ENCODE results near the gene AKNA.
"Not testable (repeated sequence)": the region's sequence is repeated elsewhere in the genome, so short reads cannot be mapped to it uniquely, and the experiment has no call there.

AKNA gene

DNA sequence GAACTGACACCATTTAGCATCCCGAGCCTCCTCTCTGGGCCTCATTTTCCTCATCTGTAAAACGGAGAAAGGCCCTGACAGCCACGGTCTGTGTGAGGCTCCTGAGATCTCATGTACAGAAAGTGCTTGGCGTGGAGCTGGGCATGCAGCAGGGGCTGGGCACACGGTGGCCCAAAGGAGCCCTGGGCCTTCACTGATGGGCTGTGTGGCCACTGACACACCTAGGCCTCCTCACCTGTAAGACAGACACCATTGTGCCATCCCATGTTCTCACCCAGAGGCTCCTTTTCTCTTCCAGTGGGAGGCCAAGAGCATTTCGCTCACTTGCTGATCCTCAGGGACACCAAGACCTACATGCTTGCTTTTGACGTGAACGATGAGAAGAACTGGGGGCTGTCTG is 63.3 kb downstream of the AKNA start:
- DNase-seq (ENCODE audit: low spot score) = no peak
- TF ChIP-seq, protein P1, sequence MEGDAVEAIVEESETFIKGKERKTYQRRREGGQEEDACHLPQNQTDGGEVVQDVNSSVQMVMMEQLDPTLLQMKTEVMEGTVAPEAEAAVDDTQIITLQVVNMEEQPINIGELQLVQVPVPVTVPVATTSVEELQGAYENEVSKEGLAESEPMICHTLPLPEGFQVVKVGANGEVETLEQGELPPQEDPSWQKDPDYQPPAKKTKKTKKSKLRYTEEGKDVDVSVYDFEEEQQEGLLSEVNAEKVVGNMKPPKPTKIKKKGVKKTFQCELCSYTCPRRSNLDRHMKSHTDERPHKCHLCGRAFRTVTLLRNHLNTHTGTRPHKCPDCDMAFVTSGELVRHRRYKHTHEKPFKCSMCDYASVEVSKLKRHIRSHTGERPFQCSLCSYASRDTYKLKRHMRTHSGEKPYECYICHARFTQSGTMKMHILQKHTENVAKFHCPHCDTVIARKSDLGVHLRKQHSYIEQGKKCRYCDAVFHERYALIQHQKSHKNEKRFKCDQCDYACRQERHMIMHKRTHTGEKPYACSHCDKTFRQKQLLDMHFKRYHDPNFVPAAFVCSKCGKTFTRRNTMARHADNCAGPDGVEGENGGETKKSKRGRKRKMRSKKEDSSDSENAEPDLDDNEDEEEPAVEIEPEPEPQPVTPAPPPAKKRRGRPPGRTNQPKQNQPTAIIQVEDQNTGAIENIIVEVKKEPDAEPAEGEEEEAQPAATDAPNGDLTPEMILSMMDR (IDR thresholded peaks at IDR 0.05; ENCODE audit: poor library complexity, severe bottlenecking) = no peak
- Histone ChIP-seq H3K4me3 (ENCODE audit: severe bottlenecking) (no peak overlapping the region), H3K27me3 (ENCODE audit: insufficient read depth, poor library complexity, severe bottlenecking) (no peaks in the 10 kb centered on the region), H3K9me3 (ENCODE audit: severe bottlenecking) (no peaks in the 10 kb centered on the region), H3K36me3 (ENCODE audit: low read depth) (no peaks in the 10 kb centered on the region), H3K27ac (ENCODE audit: poor library complexity, severe bottlenecking) (no peak overlapping the region), H3K4me1 (ENCODE audit: insufficient read depth, poor library complexity, severe bottlenecking) (no peaks in the 10 kb centered on the region)
- ATAC-seq (ENCODE audit: low read depth) = no peak

GRCh38 chr9:114323849-114324248 is 63.9 kb downstream of the AKNA start:
- not testable (repeated sequence) for H3K36me3 ChIP-seq (ENCODE audit: low read depth); H3K4me1 ChIP-seq (ENCODE audit: insufficient read depth, poor library complexity, severe bottlenecking); H3K9me3 ChIP-seq (ENCODE audit: severe bottlenecking); H3K27ac ChIP-seq (ENCODE audit: poor library complexity, severe bottlenecking); H3K27me3 ChIP-seq (ENCODE audit: insufficient read depth, poor library complexity, severe bottlenecking); H3K4me3 ChIP-seq (ENCODE audit: severe bottlenecking); ATAC-seq (ENCODE audit: low read depth); DNase-seq (ENCODE audit: low spot score)

DNA sequence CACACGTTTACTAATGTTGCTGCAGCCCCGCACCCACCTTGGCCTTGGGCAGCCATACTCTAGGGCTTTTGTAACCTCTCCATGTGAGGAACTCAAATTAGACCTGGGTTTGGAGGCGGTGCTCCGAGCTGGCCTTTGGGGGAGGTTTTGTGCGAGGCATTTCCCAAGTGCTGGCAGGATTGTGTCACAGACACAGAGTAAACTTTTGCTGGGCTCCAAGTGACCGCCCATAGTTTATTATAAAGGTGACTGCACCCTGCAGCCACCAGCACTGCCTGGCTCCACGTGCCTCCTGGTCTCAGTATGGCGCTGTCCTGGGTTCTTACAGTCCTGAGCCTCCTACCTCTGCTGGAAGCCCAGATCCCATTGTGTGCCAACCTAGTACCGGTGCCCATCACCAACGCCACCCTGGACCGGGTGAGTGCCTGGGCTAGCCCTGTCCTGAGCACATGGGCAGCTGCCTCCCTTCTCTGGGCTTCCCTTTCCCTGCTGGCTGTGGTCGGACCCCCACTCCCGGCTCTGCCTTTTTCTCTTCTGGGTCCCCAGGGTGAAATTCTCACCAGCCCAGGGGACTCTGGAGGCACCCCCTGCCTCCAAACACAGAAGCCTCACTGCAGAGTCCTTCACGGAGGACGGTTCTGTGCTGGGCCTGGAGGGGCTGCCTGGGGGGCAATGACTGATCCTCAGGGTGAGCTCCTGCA is 64.8 kb downstream of the AKNA start, which contains the start of gene ORM1:
Gene ORM1, plus strand, starts transcription at position 268 of the 701 bp plus-strand sequence. Its CDS starts 36 bp downstream, at position 304.
- H3K27me3 ChIP-seq (ENCODE audit: insufficient read depth, poor library complexity, severe bottlenecking); H3K9me3 ChIP-seq (ENCODE audit: severe bottlenecking); DNase-seq (ENCODE audit: low spot score); ATAC-seq (ENCODE audit: low read depth); H3K27ac ChIP-seq (ENCODE audit: poor library complexity, severe bottlenecking); H3K36me3 ChIP-seq (ENCODE audit: low read depth); H3K4me1 ChIP-seq (ENCODE audit: insufficient read depth, poor library complexity, severe bottlenecking); H3K4me3 ChIP-seq (ENCODE audit: severe bottlenecking): not testable (repeated sequence)

GRCh38 chr9:114322160-114322818 is 65.5 kb downstream of the AKNA start:
- H3K27me3 ChIP-seq (ENCODE audit: insufficient read depth, poor library complexity, severe bottlenecking); H3K4me3 ChIP-seq (ENCODE audit: severe bottlenecking); H3K9me3 ChIP-seq (ENCODE audit: severe bottlenecking); H3K36me3 ChIP-seq (ENCODE audit: low read depth); H3K4me1 ChIP-seq (ENCODE audit: insufficient read depth, poor library complexity, severe bottlenecking); H3K27ac ChIP-seq (ENCODE audit: poor library complexity, severe bottlenecking); ATAC-seq (ENCODE audit: low read depth); DNase-seq (ENCODE audit: low spot score): not testable (repeated sequence)

- TF ChIP-seq, protein P1 (IDR thresholded peaks at IDR 0.05; ENCODE audit: poor library complexity, severe bottlenecking) = no peak
- Histone ChIP-seq H3K27ac (ENCODE audit: poor library complexity, severe bottlenecking) (no peak overlapping the region), H3K4me3 (ENCODE audit: severe bottlenecking) (no peak overlapping the region), H3K4me1 (ENCODE audit: insufficient read depth, poor library complexity, severe bottlenecking) (peaks cover 3% of the 10 kb centered on the region), H3K36me3 (ENCODE audit: low read depth) (no peaks in the 10 kb centered on the region), H3K27me3 (ENCODE audit: insufficient read depth, poor library complexity, severe bottlenecking) (no peaks in the 10 kb centered on the region), H3K9me3 (ENCODE audit: severe bottlenecking) (no peaks in the 10 kb centered on the region)
- ATAC-seq (ENCODE audit: low read depth) = no peak
- DNase-seq (ENCODE audit: low spot score) = no peak
Observed at GRCh38 chr9:114321759-114322158, 66.0 kb downstream of the AKNA start.

- peak; percentile 56; the same call in 2 of the 3 replicates for ATAC-seq (ENCODE audit: low read depth)
- not testable (repeated sequence) for H3K27ac ChIP-seq (ENCODE audit: poor library complexity, severe bottlenecking); H3K9me3 ChIP-seq (ENCODE audit: severe bottlenecking); H3K4me1 ChIP-seq (ENCODE audit: insufficient read depth, poor library complexity, severe bottlenecking); H3K4me3 ChIP-seq (ENCODE audit: severe bottlenecking); DNase-seq (ENCODE audit: low spot score); H3K27me3 ChIP-seq (ENCODE audit: insufficient read depth, poor library complexity, severe bottlenecking); H3K36me3 ChIP-seq (ENCODE audit: low read depth)
Observed at GRCh38 chr9:114320710-114321109, 67.1 kb downstream of the AKNA start.
